HG03103 (cell line): ENCODE measurements around the gene OR2T10.
"Not testable (repeated sequence)": the region's sequence is repeated elsewhere in the genome, so short reads cannot be mapped to it uniquely, and the experiment has no call there.

ENCODE experiments used
- ATAC-seq: cut with Tn5 transposase; IDR thresholded peaks from one replicate; pipeline ENCODE4 v1.9.1; 2021; ENCODE audit warnings: low read depth; ENCODE audit not compliant: unreplicated experiment

Gene OR2T10

DNA sequence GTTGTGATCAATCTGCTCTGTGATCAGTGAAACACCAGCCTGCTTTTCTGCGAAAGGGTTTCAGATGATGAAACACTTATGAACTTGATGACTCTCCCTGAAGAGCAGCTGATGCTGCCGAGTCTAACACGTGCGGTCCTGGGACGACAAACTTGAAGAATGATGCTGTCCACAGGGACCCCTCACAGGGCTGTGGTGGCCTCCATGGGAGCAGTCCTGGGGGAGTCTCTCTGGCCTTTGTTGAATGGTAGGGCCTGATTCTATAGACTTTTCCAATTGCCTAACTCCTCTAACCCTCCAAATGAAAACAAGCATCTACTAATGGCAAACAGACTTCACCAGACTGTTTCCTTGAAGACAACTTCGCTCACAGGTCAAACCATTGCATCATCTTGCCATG lies at the start of gene OR2T10:
OR2T10 (minus strand) TSS at position 112 of the 400 bp plus-strand sequence. CDS start 3,932 bp downstream, outside the sequence.
- ATAC-seq: no peak

DNA sequence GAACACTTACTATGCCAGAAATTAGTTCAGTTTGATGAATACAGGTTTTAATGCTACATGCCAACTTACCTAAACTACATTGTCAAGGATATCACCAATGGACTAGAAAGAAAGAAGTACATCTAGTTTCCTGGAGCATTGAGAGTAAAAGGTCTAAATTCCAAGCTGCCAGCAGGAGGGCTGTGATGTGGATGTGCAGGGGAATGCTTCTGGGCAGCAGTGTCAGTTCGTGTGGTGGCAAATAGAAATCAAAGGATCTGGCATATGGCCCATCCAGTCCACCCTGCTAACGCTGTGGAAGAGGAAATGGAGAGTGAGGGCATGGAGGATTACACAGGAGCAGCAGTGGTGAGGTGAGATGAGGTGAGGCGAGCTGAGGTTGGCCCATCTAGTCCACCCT lies 47.7 kb upstream of the OR2T10 start, which contains the start of gene OR2T35:
OR2T35 (minus strand) TSS at position 101 of the 400 bp plus-strand sequence. CDS start 6,020 bp downstream, outside the sequence.
- ATAC-seq: not testable (repeated sequence)

DNA sequence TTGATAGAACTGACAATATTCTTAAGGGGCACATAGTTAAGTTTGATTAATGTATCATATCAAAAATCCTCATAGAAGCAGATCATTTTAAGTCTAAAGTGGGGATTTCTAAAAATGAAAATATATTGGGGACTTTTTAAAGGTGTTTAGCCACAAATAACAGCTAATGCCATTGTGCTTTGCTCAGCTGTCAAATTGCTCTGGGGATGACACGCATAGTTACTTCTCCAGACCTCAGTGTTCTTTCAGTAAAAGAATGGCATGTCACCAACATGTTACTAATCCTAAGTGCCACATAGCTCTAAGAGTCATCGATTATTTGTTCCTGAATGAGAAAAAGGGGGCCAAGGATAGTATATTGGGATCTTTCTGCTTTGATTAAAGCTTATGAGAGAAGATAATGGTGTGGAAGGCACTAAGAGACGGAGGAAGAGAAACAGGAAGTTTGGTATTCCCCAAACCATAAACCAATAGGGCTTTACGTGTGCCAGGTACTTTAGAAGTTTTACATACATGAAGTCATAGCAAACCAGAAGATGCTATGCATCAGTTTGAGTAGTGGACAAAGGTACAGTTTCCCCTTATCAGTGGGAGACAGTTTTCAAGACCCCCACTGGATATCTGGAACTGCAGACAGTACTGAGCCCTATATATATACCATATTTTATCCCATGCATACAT lies 45.6 kb upstream of the OR2T10 start:
- peak; percentile 56 for ATAC-seq

GRCh38 chr1:248641583-248641982 lies 44.1 kb upstream of the OR2T10 start:
- not testable (repeated sequence) for ATAC-seq

DNA sequence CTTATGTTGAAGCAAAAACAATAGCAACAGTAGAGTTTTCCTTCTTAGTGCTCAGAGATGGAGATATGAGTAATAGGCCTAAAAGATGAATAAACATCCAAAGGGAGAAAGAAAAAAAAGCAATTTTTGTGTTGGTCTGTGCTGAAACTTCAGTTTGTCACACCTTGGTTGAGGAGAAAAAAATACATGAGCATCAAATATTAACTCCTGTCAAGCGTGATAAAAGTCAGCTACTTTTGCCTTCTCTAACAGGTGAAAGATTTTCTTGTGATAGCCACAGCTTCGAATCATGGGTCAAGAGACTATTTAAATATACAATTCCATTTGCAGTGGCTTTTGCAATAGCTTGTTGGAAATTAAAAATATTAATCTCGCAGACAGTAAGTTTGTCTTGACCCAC lies 43.4 kb upstream of the OR2T10 start:
- ATAC-seq: peak; percentile 24

GRCh38 chr1:248639652-248640051 lies 42.2 kb upstream of the OR2T10 start:
- peak; percentile 43 for ATAC-seq

GRCh38 chr1:248636612-248637011 lies 39.1 kb upstream of the OR2T10 start:
- ATAC-seq: not testable (repeated sequence)

GRCh38 chr1:248634991-248635390 lies 37.5 kb upstream of the OR2T10 start, which contains the start of gene OR2T11:
TSS of gene OR2T11 (minus strand) at chr1:248635091. CDS start at chr1:248627128, 7,963 bp downstream.
- ATAC-seq: not testable (repeated sequence)

DNA sequence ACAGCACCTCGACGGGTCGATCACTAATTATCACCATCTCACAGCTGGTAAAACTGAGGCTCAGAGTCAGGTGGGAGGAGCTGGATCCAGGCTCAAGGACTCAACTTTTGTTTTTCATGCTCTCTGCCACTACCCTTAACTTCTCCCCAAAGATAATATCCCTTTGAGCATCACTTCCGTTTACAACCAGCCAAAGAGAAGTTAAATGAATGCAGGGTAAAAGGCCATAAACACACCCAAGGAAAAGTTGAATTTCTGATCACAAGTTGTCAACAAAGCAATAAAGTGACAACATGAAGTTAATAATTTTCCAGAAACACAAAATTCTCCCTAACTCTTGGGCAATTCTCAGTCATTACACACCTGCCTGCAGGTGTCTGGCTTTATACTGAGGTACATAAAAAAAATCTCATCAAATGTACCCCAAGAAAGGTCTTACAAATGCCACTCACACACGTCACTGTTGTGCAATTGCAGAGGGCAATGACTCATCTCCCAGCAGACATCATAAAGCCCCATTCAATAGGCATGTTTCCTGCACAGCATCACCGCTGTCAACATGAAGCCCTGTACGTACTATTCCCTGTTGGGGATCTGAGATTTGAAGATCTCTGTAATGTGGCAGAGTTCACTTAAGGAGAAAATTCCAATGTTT lies 34.0 kb upstream of the OR2T10 start:
- no peak for ATAC-seq

DNA sequence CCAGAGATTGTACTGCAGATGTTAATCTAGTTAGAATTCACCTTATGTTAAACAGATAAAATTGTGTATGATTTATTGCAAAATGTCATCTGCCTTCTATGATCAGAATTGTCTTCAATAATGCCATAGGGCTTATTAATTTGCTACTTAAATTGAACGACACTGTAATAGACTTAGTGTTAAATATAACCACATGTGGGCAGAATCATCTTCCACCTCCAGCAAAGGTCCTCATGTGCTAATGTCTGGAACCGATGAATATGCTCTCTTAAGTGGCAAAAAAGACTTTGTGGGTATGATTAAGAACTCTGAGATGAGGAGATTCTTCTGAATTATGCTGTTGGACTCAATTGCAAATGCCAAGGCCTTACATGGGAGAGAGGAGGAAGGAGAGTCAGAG lies 33.1 kb upstream of the OR2T10 start:
- ATAC-seq: no peak

DNA sequence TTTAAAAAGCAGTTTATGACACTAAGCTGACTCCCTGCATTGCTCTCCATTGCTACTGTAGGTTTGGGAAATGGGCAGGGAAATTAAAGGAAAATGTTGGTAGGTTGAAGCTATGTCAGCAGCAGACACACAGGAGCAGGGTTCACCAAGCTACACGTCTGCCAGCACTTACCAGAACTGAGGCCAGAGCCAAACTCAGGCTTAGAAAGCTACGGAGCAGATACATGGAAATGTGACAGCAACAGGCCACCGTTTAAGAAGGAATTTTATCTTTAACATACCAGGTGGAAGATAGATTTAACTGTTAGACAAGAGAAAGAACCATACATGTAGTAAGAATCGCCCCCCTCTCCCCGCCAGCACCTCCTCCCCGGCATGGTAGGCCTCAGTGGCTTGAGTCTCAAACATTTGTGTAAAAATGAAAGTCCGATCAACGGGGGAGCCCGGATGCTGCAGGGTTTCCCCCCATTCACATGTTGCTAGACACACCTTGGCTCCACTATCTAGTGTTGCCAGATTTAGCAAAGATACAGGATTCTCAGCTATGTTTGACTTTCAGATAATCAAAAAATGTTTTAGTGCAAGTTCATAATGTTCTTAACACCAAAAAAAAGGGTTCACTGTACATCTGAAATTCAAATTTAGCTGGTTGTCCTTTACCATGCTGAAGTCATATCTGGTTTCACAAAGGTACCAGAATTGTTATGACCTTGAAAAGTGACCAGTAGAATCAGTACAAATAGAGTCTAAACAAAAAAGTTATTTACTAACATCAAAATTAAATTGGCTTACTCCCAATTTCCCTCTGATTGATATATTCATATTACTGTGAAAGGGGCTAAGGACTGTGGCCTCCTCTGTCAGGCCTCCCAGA lies 30.7 kb upstream of the OR2T10 start:
- peak; percentile 88 for ATAC-seq

DNA sequence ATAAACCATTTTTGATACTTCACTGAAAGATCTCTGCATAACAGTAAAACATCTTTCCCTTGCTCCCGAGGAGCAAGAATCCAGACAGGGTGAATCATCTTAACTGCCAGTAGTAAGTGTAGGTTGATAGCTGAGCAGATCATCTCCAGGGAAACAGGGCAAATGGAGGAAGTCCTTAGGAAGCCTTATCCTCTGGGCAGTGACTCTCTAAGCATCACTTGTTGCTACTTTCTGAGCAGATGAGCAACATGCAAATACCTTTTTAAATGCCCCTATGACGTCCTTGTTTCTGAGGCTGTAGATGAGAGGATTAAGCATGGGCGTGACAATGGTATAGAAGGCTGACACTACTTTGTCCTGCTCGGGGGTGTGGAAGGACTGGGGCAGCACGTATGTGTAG lies 28.5 kb upstream of the OR2T10 start:
- no peak for ATAC-seq

DNA sequence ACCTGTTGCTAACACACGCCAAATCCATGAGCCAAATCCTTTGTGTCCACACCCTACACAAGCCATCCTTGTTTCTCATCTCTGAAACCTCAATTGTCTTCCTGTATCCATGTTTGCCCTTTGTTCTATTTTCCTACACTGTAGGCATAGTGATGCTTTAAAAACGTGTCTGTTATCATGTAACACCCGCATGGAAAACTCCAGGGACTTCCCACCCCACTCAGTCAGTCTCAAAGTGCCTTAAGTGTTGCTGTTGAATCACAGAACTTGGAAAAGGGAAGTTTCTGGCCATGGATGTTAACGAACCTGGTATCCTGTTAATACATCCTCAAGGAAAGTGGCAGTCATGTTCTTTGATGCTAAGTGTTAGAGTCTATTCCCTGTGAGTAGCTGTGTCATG lies 27.7 kb upstream of the OR2T10 start:
- ATAC-seq: no peak

- ATAC-seq: peak; percentile 90
These were observed 25.1 kb upstream of the OR2T10 start for GRCh38 chr1:248622570-248623001.

DNA sequence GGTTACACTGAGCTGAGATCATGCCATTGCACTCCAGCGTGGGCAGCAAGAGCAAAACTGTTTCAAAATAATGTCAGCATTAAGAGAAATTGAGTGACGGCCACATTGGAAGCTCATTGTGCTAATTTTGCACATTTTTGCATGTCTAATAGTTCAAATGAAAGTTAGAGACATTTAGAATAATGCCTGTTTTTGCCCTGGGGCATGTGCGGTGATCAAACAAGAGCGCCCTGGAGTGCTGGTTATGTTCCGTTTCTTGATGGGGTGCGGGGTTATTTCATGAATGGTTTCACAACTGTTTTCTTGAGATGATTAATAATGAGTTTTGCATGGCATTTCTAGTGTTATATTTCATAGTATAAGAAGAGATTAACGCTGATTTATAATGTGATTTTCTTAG lies 24.3 kb upstream of the OR2T10 start:
- no peak for ATAC-seq

DNA sequence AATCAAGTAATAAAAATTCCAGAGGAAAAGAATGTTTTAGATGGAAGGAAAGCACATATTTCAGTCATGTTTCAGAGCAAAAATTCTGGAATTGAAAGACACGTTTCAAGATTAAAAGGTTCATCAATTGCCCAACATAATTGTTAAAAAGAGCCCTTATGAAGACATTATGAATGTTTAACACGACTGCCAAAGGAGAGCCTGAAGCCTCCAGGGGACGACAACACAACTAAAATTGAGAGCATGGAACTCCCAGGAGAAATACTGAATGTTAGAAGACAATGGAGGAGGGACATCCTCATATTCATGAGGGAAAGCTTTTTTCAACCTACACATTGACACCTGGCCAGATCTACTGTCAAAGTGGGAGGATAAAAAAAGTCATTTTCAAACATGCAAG lies 21.4 kb upstream of the OR2T10 start:
- ATAC-seq: no peak

GRCh38 chr1:248618119-248618518 lies 20.6 kb upstream of the OR2T10 start:
- no peak for ATAC-seq

GRCh38 chr1:248613742-248614141 lies 16.2 kb upstream of the OR2T10 start:
- no peak for ATAC-seq

GRCh38 chr1:248611883-248612414 lies 14.4 kb upstream of the OR2T10 start:
- no peak for ATAC-seq

GRCh38 chr1:248610301-248610700 lies 12.8 kb upstream of the OR2T10 start:
- ATAC-seq: no peak

GRCh38 chr1:248599396-248599795 lies 1.9 kb upstream of the OR2T10 start:
- no peak for ATAC-seq
